Liver (tissue), 9 donors: ENCODE measurements around the gene ADRM1. TPM values are rescaled to one million over a fixed set of nuclear protein-coding genes. Genes with fewer than 3 reads are reported as not detected.

Source experiments
- DNase-seq: peaks from one replicate; pipeline ENCODE4 v3.0.0-alpha.2; 2017; ENCODE audit warnings: low spot score
- H3K27ac ChIP-seq, 2 donors: one replicate each; pipeline ENCODE4 v1.7.0; 2013; ENCODE audit warnings: inconsistent platforms in 2 of 2, low read length in 2 of 2, control low read depth in 1 of 2, low read depth in 1 of 2, mild to moderate bottlenecking in 1 of 2
- H3K27me3 ChIP-seq, 4 donors: one replicate each; pipeline versions ENCODE4 v1.6.1 to v1.7.0; 2013; ENCODE audit warnings: low read length in 3 of 4, inconsistent platforms in 1 of 4, mild to moderate bottlenecking in 1 of 4, moderate library complexity in 1 of 4; ENCODE audit not compliant: control insufficient read depth in 4 of 4, insufficient read depth in 4 of 4
- H3K36me3 ChIP-seq, 4 donors: one replicate each; pipeline versions ENCODE4 v1.6.1 to v1.7.0; 2013; ENCODE audit warnings: low read length in 3 of 4, mild to moderate bottlenecking in 3 of 4, low read depth in 1 of 4, moderate library complexity in 1 of 4; ENCODE audit not compliant: control insufficient read depth in 4 of 4, insufficient read depth in 3 of 4
- H3K4me1 ChIP-seq, 4 donors: one replicate each; pipeline versions ENCODE4 v1.6.1 to v1.7.0; 2013; ENCODE audit warnings: low read length in 3 of 4, mild to moderate bottlenecking in 3 of 4, moderate library complexity in 1 of 4; ENCODE audit not compliant: control insufficient read depth in 4 of 4, insufficient read depth in 4 of 4
- H3K4me3 ChIP-seq, 3 donors: one replicate each; pipeline versions ENCODE4 v1.6.1 to v1.7.0; 2013; ENCODE audit warnings: low read length in 3 of 3, control low read depth in 1 of 3, low read depth in 1 of 3, mild to moderate bottlenecking in 1 of 3
- H3K9ac ChIP-seq, 2 donors: one replicate each; pipeline ENCODE4 v1.7.0; 2013; ENCODE audit warnings: low read length in 2 of 2, mild to moderate bottlenecking in 2 of 2, moderate library complexity in 2 of 2, control low read depth in 1 of 2, low read depth in 1 of 2
- H3K9me3 ChIP-seq, 4 donors: one replicate each; pipeline versions ENCODE4 v1.6.1 to v1.7.0; 2013; ENCODE audit warnings: low read length in 3 of 4; ENCODE audit not compliant: control insufficient read depth in 4 of 4
- ATF3 ChIP-seq: IDR thresholded peaks from 2 replicates; pipeline ENCODE4 v1.6.1; 2016; ENCODE audit warnings: antibody characterized with exemption
- EGR1 ChIP-seq, 2 donors: IDR thresholded peaks; 2 replicates each; pipeline ENCODE4 v1.6.1; 2016 to 2018; ENCODE audit warnings: antibody characterized with exemption in 2 of 2, low read depth in 2 of 2
- FOXA1 ChIP-seq: IDR thresholded peaks from 2 replicates; pipeline ENCODE4 v1.6.1; 2016; ENCODE audit warnings: antibody characterized with exemption
- FOXA2 ChIP-seq: IDR thresholded peaks from 2 replicates; pipeline ENCODE4 v1.6.1; 2016; ENCODE audit warnings: antibody characterized with exemption
- GABPA ChIP-seq, 2 donors: IDR thresholded peaks in 1 of 2; conservative IDR thresholded peaks in 1 of 2; 2 replicates each; pipeline ENCODE4 v1.6.1; 2016; ENCODE audit warnings: antibody characterized with exemption in 2 of 2, mild to moderate bottlenecking in 1 of 2, moderate library complexity in 1 of 2
- HNF4A ChIP-seq, 2 donors: conservative IDR thresholded peaks; 2 replicates each; pipeline ENCODE4 v1.6.1; 2016; ENCODE audit warnings: antibody characterized with exemption in 2 of 2, mild to moderate bottlenecking in 2 of 2
- HNF4G ChIP-seq: IDR thresholded peaks from 2 replicates; pipeline ENCODE4 v1.6.1; 2016; ENCODE audit warnings: antibody characterized with exemption
- JUND ChIP-seq, 2 donors: IDR thresholded peaks; 2 replicates each; pipeline ENCODE4 v1.6.1; 2016; ENCODE audit warnings: antibody characterized with exemption in 2 of 2
- MAX ChIP-seq: IDR thresholded peaks from 2 replicates; pipeline ENCODE4 v1.6.1; 2016; ENCODE audit warnings: antibody characterized with exemption
- NR2F2 ChIP-seq: IDR thresholded peaks from 2 replicates; pipeline ENCODE4 v1.6.1; 2016; ENCODE audit warnings: antibody characterized with exemption
- RAD21 ChIP-seq, 2 donors: IDR thresholded peaks; 2 replicates each; pipeline ENCODE4 v1.6.1; 2016; ENCODE audit warnings: antibody characterized with exemption in 2 of 2, mild to moderate bottlenecking in 2 of 2
- RXRA ChIP-seq, 2 donors: IDR thresholded peaks; 2 replicates each; pipeline ENCODE4 v1.6.1; 2017 to 2018; ENCODE audit warnings: antibody characterized with exemption in 2 of 2, mild to moderate bottlenecking in 1 of 2
- SP1 ChIP-seq: IDR thresholded peaks from 2 replicates; pipeline ENCODE4 v1.6.1; 2018; ENCODE audit warnings: antibody characterized with exemption, mild to moderate bottlenecking
- TAF1 ChIP-seq: conservative IDR thresholded peaks from 2 replicates; pipeline ENCODE4 v1.6.1; 2016; ENCODE audit warnings: antibody characterized with exemption, mild to moderate bottlenecking
- YY1 ChIP-seq: IDR thresholded peaks from 2 replicates; pipeline ENCODE4 v1.6.1; 2016; ENCODE audit warnings: antibody characterized with exemption, mild to moderate bottlenecking
- WGBS: extraction: QIAGEN DNeasy Blood & Tissue Kit; methylation state at CpG from one replicate; pipeline ENCODE4 v1.1.7; 2013; 5-methylcytosine and 5-hydroxymethylcytosine counted together
- polyA plus RNA-seq, 2 donors: library from polyadenylated mRNA; stranded (reverse) in 1 of 2; unstranded in 1 of 2; fragments of 200-250 nt in 1 of 2; fragments of >200 nt in 1 of 2; fragmentation: Nextera tagmentation in 1 of 2; extraction: Ambion mirVana in 1 of 2; gene quantifications; one replicate each; pipeline versions ENCODE4 v1.2.1 to v1.2.3, GENCODE V29; 2013 to 2015
- total RNA-seq, 2 donors: library from RNA; depleted of rRNA; stranded (reverse); fragments of >200 nt; gene quantifications; one replicate each; pipeline ENCODE4 v1.2.3, GENCODE V29; 2014
- TF ChIP-seq, protein P1 (sequence below): fragments of 150-350 bp; IDR thresholded peaks from 2 replicates; pipeline ENCODE4 v1.5.1; 2017; ENCODE audit warnings: improper control_type of control experiment, low read depth, low read length; ENCODE audit not compliant: missing input control
- TF ChIP-seq, protein P2 (sequence below): IDR thresholded peaks from 2 replicates; pipeline ENCODE4 v1.6.1; 2016; ENCODE audit warnings: antibody characterized with exemption
- TF ChIP-seq, protein P3 (sequence below): IDR thresholded peaks from 2 replicates; pipeline ENCODE4 v1.6.1; 2016; ENCODE audit warnings: antibody characterized with exemption, mild to moderate bottlenecking
- donor health status: healthy.
- donor health status: healthy.
- donor health status: healthy.
- donor health status: healthy.
- donor health status: healthy.

Gene ADRM1
- total and polyA plus RNA-seq, 4 donors = 45.3 to 91.0 (median 77.3) TPM

- no peak for DNase-seq
- Histone ChIP-seq H3K4me3 (no peak overlapping the region), H3K4me1 (peaks cover 0 to 10% (median 6%) of the 10 kb centered on the region in 4 donors), H3K9ac (no peak overlapping the region), H3K27me3 (no peaks in the 10 kb centered on the region), H3K9me3 (no peaks in the 10 kb centered on the region), H3K36me3 (peaks cover 11 to 38% (median 32%) of the 10 kb centered on the region in 4 donors), H3K27ac (peak overlapping the region; percentile 24 to 54)
- peak; percentile 95 to 98 for TF ChIP-seq RXRA (IDR thresholded peaks at IDR 0.05)
- TF ChIP-seq, protein P1, sequence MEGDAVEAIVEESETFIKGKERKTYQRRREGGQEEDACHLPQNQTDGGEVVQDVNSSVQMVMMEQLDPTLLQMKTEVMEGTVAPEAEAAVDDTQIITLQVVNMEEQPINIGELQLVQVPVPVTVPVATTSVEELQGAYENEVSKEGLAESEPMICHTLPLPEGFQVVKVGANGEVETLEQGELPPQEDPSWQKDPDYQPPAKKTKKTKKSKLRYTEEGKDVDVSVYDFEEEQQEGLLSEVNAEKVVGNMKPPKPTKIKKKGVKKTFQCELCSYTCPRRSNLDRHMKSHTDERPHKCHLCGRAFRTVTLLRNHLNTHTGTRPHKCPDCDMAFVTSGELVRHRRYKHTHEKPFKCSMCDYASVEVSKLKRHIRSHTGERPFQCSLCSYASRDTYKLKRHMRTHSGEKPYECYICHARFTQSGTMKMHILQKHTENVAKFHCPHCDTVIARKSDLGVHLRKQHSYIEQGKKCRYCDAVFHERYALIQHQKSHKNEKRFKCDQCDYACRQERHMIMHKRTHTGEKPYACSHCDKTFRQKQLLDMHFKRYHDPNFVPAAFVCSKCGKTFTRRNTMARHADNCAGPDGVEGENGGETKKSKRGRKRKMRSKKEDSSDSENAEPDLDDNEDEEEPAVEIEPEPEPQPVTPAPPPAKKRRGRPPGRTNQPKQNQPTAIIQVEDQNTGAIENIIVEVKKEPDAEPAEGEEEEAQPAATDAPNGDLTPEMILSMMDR = no peak
- TF ChIP-seq, protein P2, sequence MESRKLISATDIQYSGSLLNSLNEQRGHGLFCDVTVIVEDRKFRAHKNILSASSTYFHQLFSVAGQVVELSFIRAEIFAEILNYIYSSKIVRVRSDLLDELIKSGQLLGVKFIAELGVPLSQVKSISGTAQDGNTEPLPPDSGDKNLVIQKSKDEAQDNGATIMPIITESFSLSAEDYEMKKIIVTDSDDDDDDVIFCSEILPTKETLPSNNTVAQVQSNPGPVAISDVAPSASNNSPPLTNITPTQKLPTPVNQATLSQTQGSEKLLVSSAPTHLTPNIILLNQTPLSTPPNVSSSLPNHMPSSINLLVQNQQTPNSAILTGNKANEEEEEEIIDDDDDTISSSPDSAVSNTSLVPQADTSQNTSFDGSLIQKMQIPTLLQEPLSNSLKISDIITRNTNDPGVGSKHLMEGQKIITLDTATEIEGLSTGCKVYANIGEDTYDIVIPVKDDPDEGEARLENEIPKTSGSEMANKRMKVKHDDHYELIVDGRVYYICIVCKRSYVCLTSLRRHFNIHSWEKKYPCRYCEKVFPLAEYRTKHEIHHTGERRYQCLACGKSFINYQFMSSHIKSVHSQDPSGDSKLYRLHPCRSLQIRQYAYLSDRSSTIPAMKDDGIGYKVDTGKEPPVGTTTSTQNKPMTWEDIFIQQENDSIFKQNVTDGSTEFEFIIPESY = no peak
- TF ChIP-seq ATF3 = no peak
- peak; percentile 100 for TF ChIP-seq NR2F2
- peak; percentile 78 for TF ChIP-seq SP1
- peak in 1 of 2 donors; percentile 84 for TF ChIP-seq EGR1 (IDR thresholded peaks at IDR 0.05; ENCODE audit: low read depth in 2 of 2)
- TF ChIP-seq, protein P3, sequence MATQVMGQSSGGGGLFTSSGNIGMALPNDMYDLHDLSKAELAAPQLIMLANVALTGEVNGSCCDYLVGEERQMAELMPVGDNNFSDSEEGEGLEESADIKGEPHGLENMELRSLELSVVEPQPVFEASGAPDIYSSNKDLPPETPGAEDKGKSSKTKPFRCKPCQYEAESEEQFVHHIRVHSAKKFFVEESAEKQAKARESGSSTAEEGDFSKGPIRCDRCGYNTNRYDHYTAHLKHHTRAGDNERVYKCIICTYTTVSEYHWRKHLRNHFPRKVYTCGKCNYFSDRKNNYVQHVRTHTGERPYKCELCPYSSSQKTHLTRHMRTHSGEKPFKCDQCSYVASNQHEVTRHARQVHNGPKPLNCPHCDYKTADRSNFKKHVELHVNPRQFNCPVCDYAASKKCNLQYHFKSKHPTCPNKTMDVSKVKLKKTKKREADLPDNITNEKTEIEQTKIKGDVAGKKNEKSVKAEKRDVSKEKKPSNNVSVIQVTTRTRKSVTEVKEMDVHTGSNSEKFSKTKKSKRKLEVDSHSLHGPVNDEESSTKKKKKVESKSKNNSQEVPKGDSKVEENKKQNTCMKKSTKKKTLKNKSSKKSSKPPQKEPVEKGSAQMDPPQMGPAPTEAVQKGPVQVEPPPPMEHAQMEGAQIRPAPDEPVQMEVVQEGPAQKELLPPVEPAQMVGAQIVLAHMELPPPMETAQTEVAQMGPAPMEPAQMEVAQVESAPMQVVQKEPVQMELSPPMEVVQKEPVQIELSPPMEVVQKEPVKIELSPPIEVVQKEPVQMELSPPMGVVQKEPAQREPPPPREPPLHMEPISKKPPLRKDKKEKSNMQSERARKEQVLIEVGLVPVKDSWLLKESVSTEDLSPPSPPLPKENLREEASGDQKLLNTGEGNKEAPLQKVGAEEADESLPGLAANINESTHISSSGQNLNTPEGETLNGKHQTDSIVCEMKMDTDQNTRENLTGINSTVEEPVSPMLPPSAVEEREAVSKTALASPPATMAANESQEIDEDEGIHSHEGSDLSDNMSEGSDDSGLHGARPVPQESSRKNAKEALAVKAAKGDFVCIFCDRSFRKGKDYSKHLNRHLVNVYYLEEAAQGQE = no peak
- TF ChIP-seq FOXA1 = no peak
- TF ChIP-seq GABPA (IDR thresholded peaks at IDR 0.05 in 1 of 2, conservative IDR thresholded peaks at IDR 0.05 in 1 of 2) = peak; percentile 27 to 37
- no peak for TF ChIP-seq FOXA2
- TF ChIP-seq HNF4A (conservative IDR thresholded peaks at IDR 0.05) = no peak
- TF ChIP-seq MAX = no peak
- TF ChIP-seq JUND (IDR thresholded peaks at IDR 0.05) = peak in 1 of 2 donors; percentile 32
- peak in 1 of 2 donors; percentile 16 for TF ChIP-seq RAD21 (IDR thresholded peaks at IDR 0.05)
- TF ChIP-seq YY1 = no peak
- TF ChIP-seq TAF1 = no peak
- TF ChIP-seq HNF4G = no peak
- 55% methylated on average over 23 of the region's 23 CpGs for WGBS
Measured at GRCh38 chr20:62285722-62286121, 17.1 kb upstream of the ADRM1 start.
